EL (cell line): ENCODE measurements around the gene MTMR12.
"Not testable (repeated sequence)": the region's sequence is repeated elsewhere in the genome, so short reads cannot be mapped to it uniquely, and the experiment has no call there.

Experiments used
- DNase-seq: peaks from one replicate; pipeline ENCODE4 v3.0.0-alpha.2; 2016

The MTMR12 gene

DNA sequence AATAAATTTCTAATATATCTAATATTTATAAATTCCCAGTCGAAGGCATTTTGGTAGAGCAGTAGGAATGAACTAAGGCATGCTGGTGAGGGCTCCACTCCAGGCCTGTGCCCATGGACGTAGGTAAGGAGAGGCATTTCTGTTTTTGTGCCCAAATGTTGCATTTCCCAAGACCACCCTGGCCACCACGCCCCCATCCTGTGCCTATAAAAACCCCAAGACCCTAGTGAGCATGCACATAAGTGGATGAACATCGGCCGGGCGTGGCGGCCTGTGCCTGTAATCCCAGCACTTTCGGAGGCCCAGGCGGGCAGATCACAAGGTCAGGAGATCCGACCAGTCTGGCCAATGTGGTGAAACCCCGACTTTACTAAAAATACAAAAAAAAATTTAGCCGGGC, 10.1 kb upstream of the MTMR12 start:
- DNase-seq: no peak

DNA sequence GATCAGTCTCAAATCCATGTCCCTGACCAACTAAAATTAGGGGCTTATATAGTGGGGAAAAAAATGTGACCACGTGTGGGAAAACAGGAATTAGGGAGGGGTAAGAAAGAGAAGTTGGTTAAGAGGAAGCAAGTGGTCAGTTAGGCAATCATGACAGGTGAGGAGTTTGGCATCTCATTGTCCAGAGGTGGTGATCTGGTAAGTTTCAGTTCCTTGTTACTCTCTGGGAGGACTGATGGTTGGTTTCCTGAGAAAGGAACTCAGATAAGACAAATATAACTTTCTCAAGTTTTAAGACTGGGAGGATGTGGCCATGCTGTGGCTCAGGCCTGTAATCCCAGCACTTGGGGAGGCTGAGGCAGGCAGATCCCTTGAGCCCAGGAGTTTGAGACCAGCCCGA, 9.0 kb upstream of the MTMR12 start:
- DNase-seq: not testable (repeated sequence)

DNA sequence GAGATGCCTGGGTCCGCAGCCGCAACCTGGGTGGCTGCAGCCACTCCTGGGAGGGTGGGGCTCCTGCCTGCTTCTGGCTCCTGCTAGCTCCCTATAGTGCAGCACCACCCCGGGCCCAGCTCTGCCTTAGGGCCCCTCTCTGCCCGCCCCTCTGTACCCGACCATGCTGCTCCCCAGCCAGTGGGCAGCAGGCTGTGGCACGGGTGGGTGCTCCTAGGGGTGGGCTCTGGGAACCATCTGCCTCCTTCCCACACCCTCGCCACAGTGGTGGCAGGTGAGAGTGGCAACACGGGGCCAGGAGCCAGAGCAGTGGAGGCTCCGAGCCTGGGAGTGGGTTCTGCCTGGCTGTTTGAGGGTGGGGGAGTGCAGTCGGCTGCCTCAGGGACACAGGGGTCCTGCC, 7.8 kb upstream of the MTMR12 start:
- DNase-seq: no peak

DNA sequence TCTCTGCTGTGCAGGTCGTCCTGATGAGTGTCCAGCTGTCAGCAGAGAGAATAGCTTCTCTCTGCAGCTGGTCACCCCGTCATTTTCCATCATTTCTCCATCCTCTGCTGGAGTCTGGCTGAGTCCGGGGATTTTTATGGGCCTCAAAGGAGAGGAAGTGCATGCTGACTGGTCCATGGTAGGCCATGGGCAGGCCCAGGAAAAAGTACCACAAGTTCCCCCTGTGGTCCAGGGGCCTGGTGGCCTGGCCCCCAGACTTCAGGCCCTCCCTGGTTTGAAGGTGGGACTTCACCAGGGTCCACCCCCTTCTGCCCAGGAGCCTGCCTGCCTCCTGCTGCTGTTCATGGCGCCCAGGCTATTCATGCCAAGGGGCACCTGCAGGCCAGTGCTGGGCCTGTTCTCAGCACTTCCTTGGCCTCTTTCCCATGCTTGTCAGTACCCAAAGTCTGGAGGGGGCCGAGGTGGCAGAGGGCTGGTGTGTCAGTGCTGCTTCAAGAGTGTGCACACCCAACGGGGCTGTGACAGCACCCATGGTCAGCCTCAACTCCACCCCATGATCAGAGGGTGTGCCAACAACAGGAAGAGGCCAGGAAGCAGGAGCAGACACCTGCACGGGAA, 7.3 kb upstream of the MTMR12 start:
- no peak for DNase-seq

DNA sequence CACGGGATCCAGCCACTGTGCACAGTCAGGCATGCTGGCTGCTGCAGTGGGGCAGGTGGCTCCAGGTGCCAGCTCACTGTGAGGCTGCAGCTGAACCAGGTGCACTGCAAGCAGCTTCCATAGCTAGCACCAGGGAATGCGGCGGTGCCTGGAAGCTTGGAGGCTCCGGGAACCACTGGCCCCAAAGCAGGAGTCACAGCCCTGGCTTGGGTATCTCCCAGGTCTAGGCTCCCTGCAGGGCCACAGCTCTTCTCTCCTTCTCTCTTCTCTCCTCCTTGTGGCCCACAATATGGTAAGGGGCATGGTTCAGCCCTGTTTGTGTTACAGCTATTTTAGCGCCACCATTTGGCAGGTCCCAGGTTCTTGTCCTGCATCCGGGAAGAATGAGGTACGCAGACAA, 6.7 kb upstream of the MTMR12 start:
- no peak for DNase-seq

DNA sequence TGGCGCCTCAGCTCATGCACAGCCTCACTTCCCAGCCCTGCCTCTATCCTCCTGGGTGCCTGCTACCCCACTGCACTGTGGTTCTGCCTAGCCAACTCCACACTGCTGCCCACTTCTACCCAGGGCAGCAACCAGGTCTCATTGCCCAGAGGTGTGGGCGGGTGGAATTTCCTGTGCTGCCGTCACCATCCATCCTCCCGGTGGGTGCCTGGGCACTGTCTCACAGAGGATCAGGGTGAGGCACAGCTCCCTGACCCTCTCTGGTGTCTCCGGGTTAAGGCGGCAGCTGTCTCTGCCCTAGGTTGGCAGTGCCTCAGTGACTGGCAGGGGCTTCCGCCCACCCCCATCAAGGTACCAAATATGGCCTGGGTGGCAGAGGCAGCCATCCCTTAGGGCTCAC, 4.3 kb upstream of the MTMR12 start:
- DNase-seq: no peak

DNA sequence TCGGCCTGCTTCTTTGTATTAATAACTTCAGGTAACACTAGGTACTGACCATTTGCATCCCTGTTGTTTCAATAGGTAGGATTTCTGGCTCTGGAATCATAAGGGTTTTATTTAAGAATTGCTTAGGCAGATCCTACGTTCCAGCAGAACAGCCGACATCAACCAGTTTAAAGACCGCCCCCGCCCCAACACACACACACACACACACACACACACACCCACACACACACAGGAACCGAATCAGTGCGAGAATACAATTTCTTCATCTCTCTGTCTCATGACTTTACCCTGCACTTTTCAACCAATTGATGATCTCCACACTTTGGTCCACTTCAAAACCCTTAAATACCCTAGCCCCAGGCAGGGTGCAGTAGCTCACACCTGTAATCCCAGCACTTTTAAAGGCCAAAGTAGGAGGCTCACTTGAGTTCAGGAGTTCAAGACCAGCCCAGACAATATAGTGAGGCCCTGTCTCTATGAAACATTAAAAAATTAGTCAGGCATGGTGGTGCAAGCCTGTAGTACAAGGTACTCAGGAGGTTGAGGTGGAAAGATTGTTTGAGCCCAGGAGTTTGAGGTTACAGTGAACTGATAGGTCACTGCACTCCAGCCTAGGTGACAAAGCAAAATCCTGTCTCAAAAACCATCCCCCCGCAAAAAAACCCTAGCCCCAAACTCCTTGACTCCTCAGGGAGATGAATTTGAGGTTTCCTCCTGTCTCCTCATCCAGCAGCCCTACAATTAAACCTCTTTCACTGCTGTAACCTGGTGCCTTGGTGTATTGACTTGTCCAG, 2.7 kb upstream of the MTMR12 start:
- DNase-seq: no peak

DNA sequence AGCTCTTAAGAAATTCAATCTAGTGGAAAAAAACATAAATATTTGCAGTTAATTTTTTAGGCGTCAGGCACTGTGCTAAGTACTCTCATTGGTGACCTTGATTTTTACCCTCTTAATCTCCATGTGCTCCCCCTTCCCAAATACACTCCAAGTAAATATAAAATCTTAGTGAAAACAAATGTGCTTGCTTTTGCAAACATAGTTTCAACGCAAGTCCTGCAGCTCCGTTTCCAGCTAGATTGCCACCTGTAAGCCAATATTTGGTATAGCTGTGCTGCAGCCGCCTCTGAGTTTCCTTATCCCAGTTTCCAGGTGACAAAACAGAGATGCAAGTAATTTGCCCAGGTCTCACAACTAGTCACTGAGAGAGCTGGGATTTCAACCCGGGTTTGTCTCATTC, 1.9 kb upstream of the MTMR12 start:
- no peak for DNase-seq

DNA sequence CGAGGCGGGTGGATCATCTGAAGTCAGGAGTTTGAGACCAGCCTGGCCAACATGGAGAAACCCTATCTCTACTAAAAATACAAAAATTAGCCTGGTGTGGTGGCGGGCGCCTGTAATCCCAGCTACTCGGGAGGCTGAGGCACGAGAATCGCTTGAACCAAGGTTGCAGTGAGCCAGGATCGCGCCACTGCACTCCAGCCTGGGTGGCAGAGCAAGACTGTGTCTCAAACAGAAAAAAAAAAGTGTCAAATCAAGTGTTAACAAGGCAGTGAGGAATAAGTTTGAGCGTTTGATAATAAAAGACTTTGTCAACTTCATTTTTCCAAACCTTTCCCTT, 1.4 kb upstream of the MTMR12 start:
- not testable (repeated sequence) for DNase-seq

DNA sequence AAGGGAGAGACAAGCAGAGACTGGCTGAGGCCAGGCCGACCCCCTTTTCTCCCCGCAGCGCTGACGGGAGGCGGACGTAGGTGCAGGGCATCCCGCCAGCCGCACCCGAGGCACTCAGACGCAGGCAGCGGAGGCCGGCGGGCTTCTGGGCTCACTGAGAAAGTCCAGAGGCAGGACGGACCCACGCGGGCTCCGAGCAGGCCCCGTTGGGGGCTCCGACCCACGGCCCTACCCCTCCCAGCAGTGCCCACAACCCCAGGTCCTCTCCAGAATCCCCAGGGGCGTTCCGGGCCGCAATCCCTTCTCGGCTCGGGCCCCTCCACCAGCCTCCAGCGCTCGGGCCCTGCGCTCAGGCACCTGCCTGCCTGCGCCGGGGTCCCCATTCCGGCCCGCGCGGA, 543 bp downstream of the MTMR12 start:
- peak; percentile 74 for DNase-seq

DNA sequence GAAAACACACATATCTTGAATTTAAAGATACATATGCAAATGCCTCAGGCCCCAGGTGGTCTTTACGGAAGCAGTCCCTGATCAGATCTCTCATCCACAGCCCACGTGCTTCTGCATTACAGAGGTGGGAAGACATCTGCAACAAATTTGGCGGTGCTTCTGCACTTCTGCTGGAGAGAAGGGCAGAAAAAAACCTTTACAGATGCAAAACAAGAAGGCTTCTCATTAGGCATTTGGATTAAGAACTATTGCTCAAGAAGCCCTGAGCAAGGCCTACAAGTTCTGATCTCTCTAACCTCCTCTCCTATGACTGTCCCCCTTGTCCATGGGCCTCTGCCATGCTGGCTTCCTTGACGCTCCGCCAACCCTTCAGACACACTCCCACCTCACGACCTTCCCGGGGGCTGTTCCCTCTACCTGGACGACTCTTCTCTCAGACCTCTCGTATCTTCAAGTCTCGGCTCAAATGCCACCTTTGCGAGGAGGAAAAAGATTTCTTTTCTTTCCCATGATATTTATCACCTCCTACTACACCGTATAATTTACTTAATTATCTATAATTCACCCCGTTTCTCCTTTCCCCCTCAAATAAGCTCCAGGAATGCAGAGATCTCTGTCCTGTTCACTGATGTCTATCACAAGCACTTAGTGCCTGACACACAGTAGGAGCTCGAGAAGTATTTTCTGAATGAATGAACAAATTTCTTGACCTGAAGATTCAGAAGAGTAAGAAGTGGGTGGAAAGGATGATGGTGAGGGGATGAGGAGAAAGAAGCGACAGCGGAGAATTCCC, 1.1 kb downstream of the MTMR12 start:
- no peak for DNase-seq

DNA sequence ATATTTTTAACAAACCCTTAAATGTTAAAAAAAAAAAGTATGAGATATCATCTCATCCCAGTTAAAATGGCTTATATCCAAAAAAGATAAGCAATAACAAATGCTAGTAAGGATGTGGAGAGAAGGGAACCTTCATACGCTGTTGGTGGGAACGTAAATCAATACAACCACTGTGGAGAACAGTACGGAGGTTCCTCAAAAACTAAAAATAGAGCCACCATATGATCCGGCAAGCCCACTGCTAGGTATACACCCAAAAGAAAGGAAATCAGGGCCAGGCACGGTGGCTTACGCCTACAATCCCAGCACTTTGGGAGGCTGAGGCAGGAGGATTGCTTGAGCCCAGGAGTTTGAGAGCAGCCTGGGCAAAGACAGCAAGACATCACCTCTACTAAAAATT, 3.0 kb downstream of the MTMR12 start:
- DNase-seq: no peak

DNA sequence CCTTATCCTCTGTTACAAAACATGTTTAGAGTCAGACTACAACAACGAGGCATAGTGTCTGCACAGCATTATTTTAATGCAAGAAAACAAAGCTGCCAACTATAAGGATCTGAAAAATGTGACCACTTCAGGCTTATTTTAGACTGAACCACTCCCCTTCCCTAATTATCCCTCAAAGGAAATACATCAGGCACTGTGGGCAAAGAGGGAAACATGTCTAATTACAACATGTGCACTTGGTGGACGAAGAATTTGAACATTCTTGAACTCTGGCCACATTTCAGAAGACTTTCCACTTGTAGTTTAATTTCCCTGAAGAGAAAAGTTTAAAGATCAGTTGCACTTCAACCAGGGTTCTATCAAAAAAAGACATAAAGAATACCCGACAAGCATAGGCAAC, 3.8 kb downstream of the MTMR12 start:
- DNase-seq: no peak

DNA sequence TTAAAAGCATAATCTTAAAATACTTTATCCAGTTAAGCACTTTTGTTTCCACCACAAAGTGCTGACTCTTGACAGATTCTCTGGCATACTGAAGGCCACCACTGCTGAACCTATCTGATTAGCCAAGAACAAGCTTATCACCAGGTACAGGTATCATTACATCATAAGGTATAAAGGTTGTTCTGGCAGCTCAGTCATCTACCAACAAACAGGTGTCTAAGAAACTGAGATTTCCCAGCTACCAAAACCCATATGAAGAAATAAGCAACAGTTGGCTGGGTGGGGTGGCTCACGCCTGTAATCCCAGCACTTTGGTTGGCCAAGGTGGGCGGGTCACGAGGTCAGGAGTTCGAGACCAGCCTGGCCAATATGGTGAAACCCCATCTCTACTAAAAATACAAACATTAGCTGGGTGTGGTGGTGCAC, 5.0 kb downstream of the MTMR12 start:
- no peak for DNase-seq

DNA sequence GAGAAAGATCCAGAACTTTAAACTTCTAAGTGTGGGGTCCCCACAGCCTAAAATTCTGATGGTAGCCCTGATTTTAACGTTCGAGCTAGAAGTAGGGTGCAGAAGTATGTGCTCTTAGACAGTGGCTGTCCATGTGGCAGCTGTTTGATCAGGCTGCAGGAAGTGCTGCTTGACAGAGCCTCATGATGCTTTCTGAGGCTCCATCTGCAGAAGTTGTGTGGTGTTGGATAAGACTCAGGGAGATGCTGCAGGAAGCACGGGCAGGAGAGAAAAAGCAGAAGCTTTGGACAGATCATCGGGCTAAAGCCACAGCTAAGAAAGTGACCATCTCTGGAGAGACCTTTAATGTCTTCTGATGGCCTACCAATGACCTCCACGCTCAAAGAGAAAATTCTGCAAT, 8.1 kb downstream of the MTMR12 start:
- DNase-seq: no peak

DNA sequence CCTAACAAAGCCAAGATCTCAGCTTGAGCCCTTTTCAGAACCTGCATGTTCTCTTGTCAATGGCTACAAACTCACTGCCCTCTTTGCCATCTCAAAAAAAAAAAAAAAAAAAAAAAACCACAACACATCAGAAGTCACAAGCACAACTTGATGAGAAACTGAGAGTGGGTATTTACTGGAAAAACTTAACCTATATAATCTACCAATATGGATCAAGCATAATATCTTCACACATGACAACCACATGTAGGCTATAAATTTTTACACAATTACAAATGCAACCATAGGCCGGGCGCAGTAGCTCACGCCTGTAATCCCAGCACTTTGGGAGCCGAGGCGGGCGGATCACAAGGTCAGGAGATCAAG, 9.0 kb downstream of the MTMR12 start:
- DNase-seq: no peak

DNA sequence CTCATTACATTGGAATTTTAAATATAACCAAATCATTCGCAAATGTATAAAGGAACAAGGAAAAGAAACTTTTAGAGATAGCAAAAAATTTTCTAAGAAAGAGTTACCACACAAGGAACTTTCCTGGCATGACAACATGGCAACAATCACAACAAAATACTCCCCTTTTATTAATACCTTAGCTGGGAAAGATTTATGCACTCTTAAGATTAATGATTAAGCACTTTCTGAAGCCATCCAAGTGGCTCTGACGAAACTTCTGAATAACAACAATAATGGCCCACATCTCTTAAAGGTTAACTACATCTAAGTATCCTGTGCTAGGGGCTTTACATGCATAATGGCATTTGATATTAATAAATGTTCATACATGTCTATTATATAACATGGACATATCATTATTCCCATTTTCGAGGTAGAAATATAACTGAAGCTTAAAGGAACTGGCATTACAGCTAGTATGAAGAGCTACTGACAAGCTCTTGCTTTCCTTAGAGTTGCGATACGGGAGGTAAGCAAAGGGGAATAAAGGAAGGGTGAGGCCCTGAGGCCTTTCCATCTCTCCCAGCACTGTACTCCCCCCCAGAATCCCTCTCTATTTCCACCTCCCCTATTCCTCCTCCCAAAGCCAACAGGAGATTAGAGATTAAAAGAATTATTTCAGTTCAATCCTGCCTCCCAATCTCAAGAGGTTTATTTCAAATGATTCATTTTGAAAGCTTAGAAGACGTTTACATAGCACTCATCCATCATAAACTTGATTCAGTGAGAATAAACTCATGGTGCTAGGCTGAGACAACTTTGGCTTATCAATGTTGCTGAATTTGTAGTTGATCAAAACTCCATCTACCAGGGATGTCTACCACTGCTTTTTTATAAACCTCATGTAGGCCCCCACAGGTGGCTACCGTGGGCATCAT, 9.6 kb downstream of the MTMR12 start:
- no peak for DNase-seq

DNA sequence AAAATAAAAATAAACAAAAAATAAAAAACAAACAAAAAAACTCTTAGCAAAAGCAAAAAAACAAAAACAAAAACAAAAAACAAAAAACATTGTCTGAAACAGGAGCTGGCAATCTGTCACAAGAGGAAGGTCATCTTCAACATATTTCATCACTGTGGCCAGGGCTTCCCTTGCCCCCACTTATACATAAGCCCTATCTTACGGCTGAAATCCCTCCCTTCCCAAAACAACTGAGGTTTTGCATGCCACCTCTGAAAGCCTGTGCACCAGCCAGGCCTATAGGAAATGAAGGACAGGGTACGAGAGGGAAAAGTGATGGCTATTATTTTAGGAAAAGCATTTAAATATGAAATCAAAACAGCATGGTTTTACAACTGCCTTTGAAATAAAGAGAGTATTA, 10.8 kb downstream of the MTMR12 start:
- no peak for DNase-seq

DNA sequence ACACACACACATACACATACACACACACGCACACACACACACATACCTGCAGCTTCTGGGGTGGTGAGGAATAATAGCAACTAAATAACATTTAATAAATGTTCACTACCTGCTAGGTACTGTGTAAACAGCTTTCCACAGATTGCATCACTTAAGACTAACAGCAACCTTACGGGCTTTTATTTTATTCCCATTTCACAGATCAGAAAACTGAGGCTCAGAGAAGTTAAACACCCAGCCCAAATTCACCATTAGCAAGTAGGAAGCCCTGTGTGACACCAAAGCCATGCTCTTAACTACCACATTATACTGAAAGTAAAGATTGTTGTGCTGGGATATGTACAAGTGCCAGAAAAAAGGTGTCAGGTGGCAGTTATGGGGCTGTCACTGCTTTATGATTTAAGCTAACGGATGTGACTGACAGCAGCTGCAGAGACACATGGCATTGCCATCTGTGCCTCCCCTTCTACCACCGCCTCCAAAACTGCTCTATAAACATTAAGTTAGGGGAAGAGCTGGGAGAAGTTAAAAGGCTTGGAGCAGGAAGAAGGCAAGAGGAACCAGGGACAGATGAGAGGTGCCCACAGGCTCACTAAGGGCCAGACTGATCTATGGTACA, 13.6 kb downstream of the MTMR12 start:
- DNase-seq: no peak

DNA sequence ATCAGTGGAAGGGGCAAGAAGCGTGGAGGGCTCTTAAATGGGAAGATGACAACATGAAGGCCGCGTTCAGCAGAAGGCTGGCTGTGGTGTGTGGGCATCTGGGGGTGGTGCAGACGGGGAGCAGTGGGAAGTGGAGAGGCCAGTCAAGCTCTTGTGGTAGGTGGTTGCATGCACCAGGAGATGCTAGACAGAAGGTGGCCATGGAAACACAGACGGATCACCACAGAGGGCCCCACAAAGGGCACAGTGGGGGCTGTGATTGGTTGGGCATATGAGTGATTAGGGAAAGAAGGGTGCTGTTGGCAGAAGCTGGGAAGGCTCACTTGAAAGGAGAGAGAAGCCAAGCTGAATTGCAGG, 14.7 kb downstream of the MTMR12 start:
- DNase-seq: no peak

DNA sequence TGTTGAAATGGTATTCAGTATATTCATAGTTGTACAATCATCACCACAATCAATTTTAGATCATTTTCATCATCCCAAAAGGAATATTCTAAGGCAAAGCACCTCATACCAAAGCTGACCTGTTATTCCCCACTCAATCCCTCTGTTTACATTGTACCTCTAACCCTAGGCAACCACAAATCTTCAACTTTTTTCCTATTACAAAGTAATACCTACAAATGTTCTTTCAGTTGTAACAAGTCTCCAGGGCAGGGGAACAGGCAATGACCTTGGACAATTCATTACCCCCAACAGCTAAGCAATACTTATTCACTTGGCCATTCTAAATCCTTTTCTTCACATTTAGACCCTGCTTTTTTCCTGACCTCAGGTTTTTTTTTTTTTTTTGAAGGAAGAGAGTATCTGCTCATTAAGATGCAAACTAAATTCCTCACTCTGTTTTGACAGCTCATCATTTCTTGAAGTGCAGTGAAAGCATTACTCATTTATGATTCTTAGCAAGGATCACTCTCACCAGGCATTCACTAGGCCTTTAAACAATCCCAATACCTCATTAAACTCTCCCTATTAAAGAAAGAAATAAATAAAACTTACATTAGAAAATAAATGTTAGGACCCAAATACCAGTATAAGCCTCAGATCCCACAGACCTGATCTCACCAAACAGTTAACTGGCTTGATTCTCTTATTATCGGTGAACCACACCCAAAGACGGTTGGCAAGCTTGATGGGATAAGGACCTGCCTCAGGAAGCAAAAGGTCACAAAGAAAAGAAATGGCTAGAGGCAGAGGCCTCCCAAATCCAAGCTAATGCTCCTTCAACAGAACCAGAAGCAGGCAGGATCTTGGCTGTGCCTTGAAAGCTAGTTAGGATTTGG, 15.3 kb downstream of the MTMR12 start:
- peak; percentile 25 for DNase-seq
